ENCODE data around the gene NEDD4L. TPM values are rescaled to one million over a fixed set of nuclear protein-coding genes. Genes with fewer than 3 reads are reported as not detected.

NEDD4L gene
- total and polyA plus RNA-seq, 3 donors from 2014 or later, result 14.3 to 43.1 (median 42.7) TPM

GRCh38 chr18:58311390-58311789, 267.4 kb downstream of the NEDD4L start:
- H3K27ac ChIP-seq, result no peak overlapping the region
- H3K9me3 ChIP-seq, result no peaks in the 10 kb centered on the region
- intact Hi-C loops (cut with DNase I; ENCODE audit: low total_unique reads), result no loop called here
- 96% methylated on average over 6 of the region's 6 CpGs for WGBS, 2 donors
- no peaks in the 10 kb centered on the region for H3K27me3 ChIP-seq
- no peak for TF ChIP-seq CTCF (IDR thresholded peaks at IDR 0.05)
- no peak for TF ChIP-seq POLR2A (IDR thresholded peaks at IDR 0.05)
- H3K4me3 ChIP-seq, result no peak overlapping the region
- DNase-seq, result no peak
- H3K36me3 ChIP-seq (ENCODE audit: low read depth, missing control alignments), result no peaks in the 10 kb centered on the region
- H3K4me1 ChIP-seq, result no peaks in the 10 kb centered on the region

- H3K9me3 ChIP-seq, result no peaks in the 10 kb centered on the region
- H3K4me3 ChIP-seq, result no peak overlapping the region
- DNase-seq, result no peak
- H3K27me3 ChIP-seq, result no peaks in the 10 kb centered on the region
- no peak overlapping the region for H3K27ac ChIP-seq
- TF ChIP-seq POLR2A (IDR thresholded peaks at IDR 0.05) (no peak), CTCF (IDR thresholded peaks at IDR 0.05) (no peak)
- 72 to 74% methylated on average over 4 to 5 of the region's 5 CpGs for WGBS, 2 donors
- H3K4me1 ChIP-seq, result no peaks in the 10 kb centered on the region
- intact Hi-C loops (cut with DNase I; ENCODE audit: low total_unique reads), result no loop called here
- H3K36me3 ChIP-seq (ENCODE audit: low read depth, missing control alignments), result no peaks in the 10 kb centered on the region
Measured at GRCh38 chr18:58313491-58314032, 269.5 kb downstream of the NEDD4L start.

- H3K4me3 ChIP-seq, result no peak overlapping the region
- H3K36me3 ChIP-seq (ENCODE audit: low read depth, missing control alignments), result no peaks in the 10 kb centered on the region
- DNase-seq, result peak; percentile 72
- intact Hi-C loops (cut with DNase I; ENCODE audit: low total_unique reads), result no loop called here
- no peaks in the 10 kb centered on the region for H3K4me1 ChIP-seq
- H3K27me3 ChIP-seq, result no peaks in the 10 kb centered on the region
- H3K9me3 ChIP-seq, result no peaks in the 10 kb centered on the region
- no peak overlapping the region for H3K27ac ChIP-seq
- 69 to 70% methylated on average over 7 of the region's 7 CpGs for WGBS, 2 donors
- TF ChIP-seq CTCF (IDR thresholded peaks at IDR 0.05), result no peak
Measured at GRCh38 chr18:58314284-58314683, 270.3 kb downstream of the NEDD4L start.

GRCh38 chr18:58315041-58315440, 271.0 kb downstream of the NEDD4L start:
- intact Hi-C loops (cut with DNase I; ENCODE audit: low total_unique reads), result no loop called here
- WGBS, 2 donors, result 87 to 92% methylated on average over 7 to 8 of the region's 8 CpGs
- H3K4me1 ChIP-seq, result no peaks in the 10 kb centered on the region

More at GRCh38 chr18:58315041-58315440, 271.0 kb downstream of the NEDD4L start:
- Histone ChIP-seq H3K9me3 (no peaks in the 10 kb centered on the region), H3K4me3 (no peak overlapping the region), H3K27me3 (no peaks in the 10 kb centered on the region), H3K27ac (no peak overlapping the region), H3K36me3 (ENCODE audit: low read depth, missing control alignments) (no peaks in the 10 kb centered on the region)
- no peak for DNase-seq
- no peak for TF ChIP-seq POLR2A (IDR thresholded peaks at IDR 0.05)
- no peak for TF ChIP-seq CTCF (IDR thresholded peaks at IDR 0.05)

All from testis (tissue), 3 donors.